HEK293T (cell line): ENCODE data around the gene SPACA6.

ENCODE experiments used
- ARNT ChIP-seq: fragments of 450-650 bp; IDR thresholded peaks from 2 replicates; pipeline ENCODE4 v1.6.1; 2017; ENCODE audit warnings: mild to moderate bottlenecking
- BHLHE40 ChIP-seq: fragments of 450-650 bp; IDR thresholded peaks from 2 replicates; pipeline ENCODE4 v1.6.1; 2016; ENCODE audit warnings: mild to moderate bottlenecking, moderate library complexity, borderline replicate concordance
- ELF4 ChIP-seq: fragments of 450-650 bp; IDR thresholded peaks from 2 replicates; pipeline ENCODE4 v1.6.1; 2017; ENCODE audit warnings: antibody characterized with exemption
- FOXA1 ChIP-seq: fragments of 450-650 bp; IDR thresholded peaks from 2 replicates; pipeline ENCODE4 v1.6.1; 2016; ENCODE audit warnings: mild to moderate bottlenecking
- FOXK2 ChIP-seq: fragments of 450-650 bp; IDR thresholded peaks from 2 replicates; pipeline ENCODE4 v1.6.1; 2016; ENCODE audit warnings: mild to moderate bottlenecking
- FOXM1 ChIP-seq: fragments of 450-650 bp; IDR thresholded peaks from 2 replicates; pipeline ENCODE4 v1.6.1; 2017; ENCODE audit warnings: mild to moderate bottlenecking, borderline replicate concordance
- HDGF ChIP-seq: fragments of 450-650 bp; IDR thresholded peaks from 2 replicates; pipeline ENCODE4 v1.6.1; 2017; ENCODE audit warnings: antibody characterized with exemption, borderline replicate concordance
- L3MBTL2 ChIP-seq: fragments of 450-650 bp; conservative IDR thresholded peaks from 2 replicates; pipeline ENCODE4 v1.6.1; 2016; ENCODE audit warnings: mild to moderate bottlenecking
- NFRKB ChIP-seq: fragments of 450-650 bp; IDR thresholded peaks from 2 replicates; pipeline ENCODE4 v1.6.1; 2016; ENCODE audit warnings: mild to moderate bottlenecking, moderate library complexity
- SP1 ChIP-seq: fragments of 450-650 bp; IDR thresholded peaks from 2 replicates; pipeline ENCODE4 v1.6.1; 2017
- SUZ12 ChIP-seq: fragments of 450-650 bp; IDR thresholded peaks from 2 replicates; pipeline ENCODE4 v1.6.1; 2016; ENCODE audit warnings: mild to moderate bottlenecking
- TARDBP ChIP-seq: fragments of 450-650 bp; IDR thresholded peaks from 2 replicates; pipeline ENCODE4 v1.6.1; 2016
- TF ChIP-seq, protein P1 (sequence below): fragments of 450-650 bp; IDR thresholded peaks from 2 replicates; pipeline ENCODE4 v1.6.1; 2016

DNA sequence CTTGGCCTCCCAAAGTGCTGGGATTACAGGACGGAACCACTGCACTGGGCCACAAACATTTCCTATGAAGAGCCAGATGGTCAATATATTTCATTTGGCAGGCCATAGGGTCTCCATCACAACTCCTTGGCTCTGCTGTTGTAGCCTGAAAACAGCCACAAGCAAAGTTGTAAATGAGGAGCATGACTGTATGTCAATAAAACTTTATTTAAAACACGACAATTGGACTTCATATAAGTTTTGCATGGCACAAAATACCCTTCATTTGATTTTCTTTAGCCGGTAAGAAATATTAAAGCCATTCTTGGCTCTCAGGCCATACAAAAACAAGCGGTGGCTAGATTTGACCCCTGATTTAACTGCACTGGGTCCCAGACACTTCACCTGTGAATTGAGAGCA is 61.6 kb downstream of the SPACA6 start:
- TF ChIP-seq FOXM1 (no peak), NFRKB (no peak), TARDBP (no peak), SUZ12 (no peak), ELF4 (no peak), FOXA1 (no peak), ARNT (no peak), HDGF (no peak), BHLHE40 (no peak), SP1 (no peak), FOXK2 (no peak), L3MBTL2 (no peak)
- TF ChIP-seq, protein P1, sequence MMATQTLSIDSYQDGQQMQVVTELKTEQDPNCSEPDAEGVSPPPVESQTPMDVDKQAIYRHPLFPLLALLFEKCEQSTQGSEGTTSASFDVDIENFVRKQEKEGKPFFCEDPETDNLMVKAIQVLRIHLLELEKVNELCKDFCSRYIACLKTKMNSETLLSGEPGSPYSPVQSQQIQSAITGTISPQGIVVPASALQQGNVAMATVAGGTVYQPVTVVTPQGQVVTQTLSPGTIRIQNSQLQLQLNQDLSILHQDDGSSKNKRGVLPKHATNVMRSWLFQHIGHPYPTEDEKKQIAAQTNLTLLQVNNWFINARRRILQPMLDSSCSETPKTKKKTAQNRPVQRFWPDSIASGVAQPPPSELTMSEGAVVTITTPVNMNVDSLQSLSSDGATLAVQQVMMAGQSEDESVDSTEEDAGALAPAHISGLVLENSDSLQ = no peak
